ENCODE results near the gene ZPBP. TPM values are rescaled to one million over a fixed set of nuclear protein-coding genes. Genes with fewer than 3 reads are reported as not detected.

Gene ZPBP
- total RNA-seq: not detected in 2 replicates
- long read RNA-seq: 0 reads

GRCh38 chr7:50092579-50093491 is at the start of gene ZPBP:
Gene ZPBP (minus strand): TSS chr7:50093246. CDS start chr7:50093194, 52 bp downstream.
- Mint-ChIP-seq H3K36me3 (ENCODE audit: insufficient read depth) (no peaks in the 10 kb centered on the region), H3K27me3 (peaks cover 29% of the 10 kb centered on the region), H3K9me3 (ENCODE audit: low read depth) (peaks cover 3% of the 10 kb centered on the region), H3K27ac (peak within 1 kb of the TSS; percentile 74), H3K4me3 (ENCODE audit: low read depth) (peak within 1 kb of the TSS; percentile 84), H3K4me1 (ENCODE audit: low read depth) (no peaks in the 10 kb centered on the region)
- DNase-seq (ENCODE audit: low spot score, unreplicated experiment): no peak
- peak; percentile 87 for TF ChIP-seq CTCF (IDR thresholded peaks at IDR 0.05; ENCODE audit: unreplicated experiment)

GRCh38 chr7:50142425-50143017 is 49.5 kb upstream of the ZPBP start:
- no peaks in the 10 kb centered on the region for H3K27me3 Mint-ChIP-seq
- no peak overlapping the region for H3K4me3 Mint-ChIP-seq (ENCODE audit: low read depth)
- H3K9me3 Mint-ChIP-seq (ENCODE audit: low read depth): no peaks in the 10 kb centered on the region
- no peaks in the 10 kb centered on the region for H3K4me1 Mint-ChIP-seq (ENCODE audit: low read depth)
- TF ChIP-seq CTCF (IDR thresholded peaks at IDR 0.05; ENCODE audit: unreplicated experiment): peak; percentile 84
- H3K36me3 Mint-ChIP-seq (ENCODE audit: insufficient read depth): no peaks in the 10 kb centered on the region
- H3K27ac Mint-ChIP-seq: no peak overlapping the region
- DNase-seq (ENCODE audit: low spot score, unreplicated experiment): no peak

- no peak for DNase-seq (ENCODE audit: low spot score, unreplicated experiment)
- Mint-ChIP-seq H3K9me3 (ENCODE audit: low read depth) (no peaks in the 10 kb centered on the region), H3K27ac (no peak overlapping the region), H3K4me3 (ENCODE audit: low read depth) (no peak overlapping the region), H3K4me1 (ENCODE audit: low read depth) (no peaks in the 10 kb centered on the region), H3K27me3 (no peaks in the 10 kb centered on the region), H3K36me3 (ENCODE audit: insufficient read depth) (no peaks in the 10 kb centered on the region)
- TF ChIP-seq CTCF (IDR thresholded peaks at IDR 0.05; ENCODE audit: unreplicated experiment): no peak
Observed at GRCh38 chr7:50141854-50142253, 48.8 kb upstream of the ZPBP start.

- H3K4me3 Mint-ChIP-seq (ENCODE audit: low read depth): no peak overlapping the region
- H3K9me3 Mint-ChIP-seq (ENCODE audit: low read depth): no peaks in the 10 kb centered on the region
- no peaks in the 10 kb centered on the region for H3K36me3 Mint-ChIP-seq (ENCODE audit: insufficient read depth)
- no peaks in the 10 kb centered on the region for H3K4me1 Mint-ChIP-seq (ENCODE audit: low read depth)
- H3K27ac Mint-ChIP-seq: no peak overlapping the region
- no peaks in the 10 kb centered on the region for H3K27me3 Mint-ChIP-seq
- no peak for TF ChIP-seq CTCF (IDR thresholded peaks at IDR 0.05; ENCODE audit: unreplicated experiment)
- no peak for DNase-seq (ENCODE audit: low spot score, unreplicated experiment)
Observed at GRCh38 chr7:50141131-50141530, 48.1 kb upstream of the ZPBP start.

- Mint-ChIP-seq H3K36me3 (ENCODE audit: insufficient read depth) (no peaks in the 10 kb centered on the region), H3K27me3 (no peaks in the 10 kb centered on the region), H3K4me3 (ENCODE audit: low read depth) (no peak overlapping the region), H3K4me1 (ENCODE audit: low read depth) (no peaks in the 10 kb centered on the region), H3K9me3 (ENCODE audit: low read depth) (no peaks in the 10 kb centered on the region), H3K27ac (no peak overlapping the region)
- DNase-seq (ENCODE audit: low spot score, unreplicated experiment): no peak
- TF ChIP-seq CTCF (IDR thresholded peaks at IDR 0.05; ENCODE audit: unreplicated experiment): no peak
Observed at GRCh38 chr7:50140688-50141087, 47.6 kb upstream of the ZPBP start.
